ENCODE results near the gene BBS7. TPM values are rescaled to one million over a fixed set of nuclear protein-coding genes. Genes with fewer than 3 reads are reported as not detected.
A peak's percentile ranks its signal among the peaks of the same experiment; 100 is the strongest.

Gene BBS7
- total RNA-seq, 1 experiment from 2014 or later: 25.5 TPM

DNA sequence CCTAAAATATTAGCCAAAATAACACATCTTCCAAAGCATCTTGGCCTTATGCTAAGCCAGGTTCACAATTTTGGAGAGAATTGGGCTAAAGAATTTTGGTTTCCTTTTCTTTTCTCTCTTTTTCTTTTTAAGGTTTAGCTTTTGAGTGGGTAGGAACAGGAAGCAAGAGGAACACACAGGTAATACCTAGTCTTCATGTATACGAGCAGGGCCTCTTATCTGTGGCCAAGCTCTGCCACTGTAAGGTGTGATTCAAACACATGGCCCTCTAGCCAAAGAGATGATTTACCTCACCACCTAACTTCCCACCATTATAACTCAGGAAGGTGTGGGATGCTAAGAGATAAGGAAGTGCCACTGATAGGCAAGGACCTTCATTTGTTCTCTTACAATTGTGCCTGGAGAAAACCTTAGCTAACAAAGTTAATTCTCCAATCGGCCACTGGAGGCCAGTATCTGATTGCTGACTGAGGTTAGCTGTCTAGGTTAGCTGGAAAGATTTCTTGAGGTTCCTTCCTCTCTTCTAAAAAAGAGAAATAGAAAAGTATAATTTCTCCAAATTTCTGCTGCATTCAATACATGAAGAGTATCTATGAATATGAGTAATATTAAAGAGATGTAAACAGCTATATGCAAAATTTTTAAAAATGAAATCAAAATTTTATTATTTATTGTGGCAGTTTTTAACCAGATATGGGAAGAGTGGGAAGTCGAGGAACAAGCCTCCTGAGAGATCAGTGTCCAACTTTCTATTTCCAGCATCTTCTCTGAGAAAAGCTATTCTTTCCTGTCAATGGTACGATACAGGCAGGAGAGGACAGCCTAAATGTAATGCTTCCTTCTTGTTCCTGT is 30.1 kb upstream of the BBS7 start:
- POLR2A ChIA-PET: interaction anchor here (0.6 to 1.1 kb wide), 2 partner anchors 252 to 900 kb away, joined by 3 to 4 read pairs; partner anchors contain the start of gene BLTP1
- Mint-ChIP-seq H3K36me3 (ENCODE audit: insufficient read depth, unreplicated experiment) (no peaks in the 10 kb centered on the region), H3K27ac (ENCODE audit: low read depth, unreplicated experiment) (no peak overlapping the region)

DNA sequence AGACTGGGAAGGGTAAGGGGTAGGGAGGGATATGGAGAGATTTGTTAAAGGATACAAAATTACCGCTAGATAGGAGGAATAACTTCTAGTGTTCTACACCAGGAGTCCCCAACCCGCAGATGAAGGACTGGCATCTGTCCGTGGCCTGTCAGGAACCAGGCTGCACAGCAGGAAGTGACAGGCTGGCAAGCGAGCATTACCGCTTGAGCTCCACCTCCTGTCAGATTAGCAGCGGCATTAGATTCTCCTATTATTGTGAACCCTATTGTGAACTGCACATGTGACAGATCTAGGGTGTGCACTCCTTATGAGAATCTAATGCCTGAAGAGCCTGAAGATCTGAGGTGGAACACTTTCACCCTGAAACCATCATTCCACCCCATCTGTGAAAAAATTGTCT is 27.9 kb upstream of the BBS7 start:
- POLR2A ChIA-PET: no interaction called here
- CTCF ChIA-PET: interaction anchor here (0.6 kb wide), 2 partner anchors 7 to 346 kb away, joined by 3 read pairs; no protein-coding TSS in a partner anchor
- H3K9me3 Mint-ChIP-seq (ENCODE audit: unreplicated experiment): no peaks in the 10 kb centered on the region
- BruUV-seq (replicated peaks): no TSS peak
- H3K4me1 Mint-ChIP-seq (ENCODE audit: insufficient read depth, unreplicated experiment): no peaks in the 10 kb centered on the region
- H3K4me3 Mint-ChIP-seq (ENCODE audit: unreplicated experiment): no peak overlapping the region
- intact Hi-C loops (cut with micrococcal nuclease): no loop called here
- no peaks in the 10 kb centered on the region for H3K36me3 Mint-ChIP-seq (ENCODE audit: insufficient read depth, unreplicated experiment)
- TF ChIP-seq, protein P1, sequence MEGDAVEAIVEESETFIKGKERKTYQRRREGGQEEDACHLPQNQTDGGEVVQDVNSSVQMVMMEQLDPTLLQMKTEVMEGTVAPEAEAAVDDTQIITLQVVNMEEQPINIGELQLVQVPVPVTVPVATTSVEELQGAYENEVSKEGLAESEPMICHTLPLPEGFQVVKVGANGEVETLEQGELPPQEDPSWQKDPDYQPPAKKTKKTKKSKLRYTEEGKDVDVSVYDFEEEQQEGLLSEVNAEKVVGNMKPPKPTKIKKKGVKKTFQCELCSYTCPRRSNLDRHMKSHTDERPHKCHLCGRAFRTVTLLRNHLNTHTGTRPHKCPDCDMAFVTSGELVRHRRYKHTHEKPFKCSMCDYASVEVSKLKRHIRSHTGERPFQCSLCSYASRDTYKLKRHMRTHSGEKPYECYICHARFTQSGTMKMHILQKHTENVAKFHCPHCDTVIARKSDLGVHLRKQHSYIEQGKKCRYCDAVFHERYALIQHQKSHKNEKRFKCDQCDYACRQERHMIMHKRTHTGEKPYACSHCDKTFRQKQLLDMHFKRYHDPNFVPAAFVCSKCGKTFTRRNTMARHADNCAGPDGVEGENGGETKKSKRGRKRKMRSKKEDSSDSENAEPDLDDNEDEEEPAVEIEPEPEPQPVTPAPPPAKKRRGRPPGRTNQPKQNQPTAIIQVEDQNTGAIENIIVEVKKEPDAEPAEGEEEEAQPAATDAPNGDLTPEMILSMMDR (IDR thresholded peaks at IDR 0.05; ENCODE audit: unreplicated experiment): no peak
- H3K27ac Mint-ChIP-seq (ENCODE audit: low read depth, unreplicated experiment): no peak overlapping the region
- DNase-seq (ENCODE audit: unreplicated experiment): no peak
- peaks cover 24% of the 10 kb centered on the region for H3K27me3 Mint-ChIP-seq (ENCODE audit: insufficient read depth, unreplicated experiment)

More for the DNA sequence above, 30.1 kb upstream of the BBS7 start:
- H3K27me3 Mint-ChIP-seq (ENCODE audit: insufficient read depth, unreplicated experiment): peaks cover 16% of the 10 kb centered on the region
- CTCF ChIA-PET: interaction anchor here (0.6 to 2.6 kb wide), 68 partner anchors 9 to 709 kb away, joined by 3 to 46 read pairs (median 4); partner anchors contain the start of gene BBS7
- no peak overlapping the region for H3K4me3 Mint-ChIP-seq (ENCODE audit: unreplicated experiment)
- BruUV-seq (replicated peaks): no TSS peak
- TF ChIP-seq, protein P1 (IDR thresholded peaks at IDR 0.05; ENCODE audit: unreplicated experiment): peak; percentile 86
- intact Hi-C loops (cut with micrococcal nuclease): loop anchor here (1.0 to 5.0 kb wide), 4 partner anchors 324 to 677 kb away; no protein-coding TSS in a partner anchor
- no peaks in the 10 kb centered on the region for H3K9me3 Mint-ChIP-seq (ENCODE audit: unreplicated experiment)
- DNase-seq (ENCODE audit: unreplicated experiment): peak; percentile 73
- no peaks in the 10 kb centered on the region for H3K4me1 Mint-ChIP-seq (ENCODE audit: insufficient read depth, unreplicated experiment)

DNA sequence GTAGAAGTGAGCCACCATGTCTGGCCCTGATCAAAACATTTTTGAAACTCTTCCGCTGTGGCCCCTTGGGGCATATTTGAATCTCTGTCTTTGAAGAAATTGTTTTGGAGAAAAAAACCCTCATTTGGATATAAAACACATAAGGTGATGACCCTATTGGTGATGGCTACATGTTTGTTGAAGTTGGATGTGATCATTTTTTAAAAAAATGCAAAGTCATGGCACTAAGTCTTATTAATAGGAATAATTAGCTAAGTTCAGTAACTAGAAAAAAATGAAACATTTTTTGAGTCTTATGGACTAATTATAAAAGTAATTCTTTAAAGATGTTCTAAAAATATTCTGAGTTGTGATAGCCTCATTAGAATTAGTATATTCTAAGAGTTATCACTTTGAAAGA is 17.9 kb upstream of the BBS7 start:
- H3K4me1 Mint-ChIP-seq (ENCODE audit: insufficient read depth, unreplicated experiment): no peaks in the 10 kb centered on the region
- CTCF ChIA-PET: interaction anchor here (1.5 kb wide), 1 partner anchor 12 kb away, joined by 8 read pairs; no protein-coding TSS in a partner anchor
- no peaks in the 10 kb centered on the region for H3K27me3 Mint-ChIP-seq (ENCODE audit: insufficient read depth, unreplicated experiment)
- DNase-seq (ENCODE audit: unreplicated experiment): no peak
- H3K4me3 Mint-ChIP-seq (ENCODE audit: unreplicated experiment): no peak overlapping the region
- intact Hi-C loops (cut with micrococcal nuclease): no loop called here
- BruUV-seq (replicated peaks): no TSS peak
- POLR2A ChIA-PET: no interaction called here
- H3K36me3 Mint-ChIP-seq (ENCODE audit: insufficient read depth, unreplicated experiment): no peaks in the 10 kb centered on the region
- TF ChIP-seq, protein P1 (IDR thresholded peaks at IDR 0.05; ENCODE audit: unreplicated experiment): no peak
- no peaks in the 10 kb centered on the region for H3K9me3 Mint-ChIP-seq (ENCODE audit: unreplicated experiment)
- no peak overlapping the region for H3K27ac Mint-ChIP-seq (ENCODE audit: low read depth, unreplicated experiment)

DNA sequence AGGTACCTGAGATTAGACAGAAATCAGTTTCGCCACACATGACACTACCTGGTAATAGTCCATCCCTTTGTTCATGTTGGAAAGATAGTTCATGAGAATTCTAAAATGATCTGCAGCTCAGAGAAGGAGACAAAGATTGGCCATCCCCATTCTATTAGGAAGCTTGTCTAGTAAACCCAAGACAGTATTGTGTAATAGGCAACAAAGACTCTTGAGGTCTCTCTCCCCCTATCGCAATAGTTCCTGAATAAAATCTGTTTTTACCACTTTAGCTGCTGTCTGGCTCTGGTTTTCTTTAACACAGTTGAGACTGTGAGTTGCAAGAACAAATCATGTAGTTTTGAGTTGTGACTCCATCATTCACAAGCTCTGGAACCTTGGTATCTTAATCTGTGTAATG is 14.8 kb upstream of the BBS7 start:
- TF ChIP-seq, protein P1 (IDR thresholded peaks at IDR 0.05; ENCODE audit: unreplicated experiment): no peak
- Mint-ChIP-seq H3K36me3 (ENCODE audit: insufficient read depth, unreplicated experiment) (no peaks in the 10 kb centered on the region), H3K4me1 (ENCODE audit: insufficient read depth, unreplicated experiment) (no peaks in the 10 kb centered on the region), H3K9me3 (ENCODE audit: unreplicated experiment) (no peaks in the 10 kb centered on the region), H3K4me3 (ENCODE audit: unreplicated experiment) (no peak overlapping the region), H3K27ac (ENCODE audit: low read depth, unreplicated experiment) (no peak overlapping the region), H3K27me3 (ENCODE audit: insufficient read depth, unreplicated experiment) (peaks cover 17% of the 10 kb centered on the region)
- ChIA-PET POLR2A (no interaction called here), CTCF (interaction anchor here (0.6 to 1.4 kb wide), 2 partner anchors 16 to 692 kb away, joined by 3 to 8 read pairs; no protein-coding TSS in a partner anchor)
- no peak for DNase-seq (ENCODE audit: unreplicated experiment)
- BruUV-seq (replicated peaks): no TSS peak
- intact Hi-C loops (cut with micrococcal nuclease): no loop called here
